IMR-90 (cell line): ENCODE measurements around the gene REST. TPM values are rescaled to one million over a fixed set of nuclear protein-coding genes. Genes with fewer than 3 reads are reported as not detected.

ENCODE experiments used
- ATAC-seq: fragments of 200-7000 bp; cut with Tn5 transposase; 2 replicates; pipeline ENCODE4 v1.9.1; 2020; ENCODE audit warnings: low read depth, mild to moderate bottlenecking, moderate library complexity
- BruUV-seq: library from RNA; stranded (reverse); fragments of 400-500 nt; replicated peaks from 2 replicates; lab custom pipeline; 2021; lab: Mats Ljungman, UMichigan
- CTCF ChIA-PET: fragments of 300-600 bp; formaldehyde crosslinking; extraction: SDS; loops from one replicate; lab custom pipeline; 2021; ENCODE audit warnings: antibody characterized with exemption; lab: Yijun Ruan, JAX
- POLR2A ChIA-PET: fragments of 300-600 bp; sonication (Branson Sonifier 250); formaldehyde crosslinking; loops from one replicate; lab custom pipeline; 2022; ENCODE audit warnings: antibody characterized with exemption; ENCODE audit not compliant: unreplicated experiment; lab: Charles Lee
- DNase-seq: peaks from one replicate; pipeline ENCODE4 v3.0.0; 2013
- H2AFZ ChIP-seq: replicated peaks from 2 replicates; pipeline ENCODE3; 2013; ENCODE audit warnings: low read length, mild to moderate bottlenecking; ENCODE audit not compliant: poor library complexity
- H2AK5ac ChIP-seq: 2 replicates; pipeline ENCODE4 v1.6.1; 2013; ENCODE audit warnings: low read depth, low read length, inconsistent platforms
- H2AK9ac ChIP-seq: replicated peaks from 2 replicates; pipeline ENCODE3; 2013; ENCODE audit warnings: mild to moderate bottlenecking, low read depth, low read length, moderate library complexity; ENCODE audit not compliant: poor library complexity
- H2BK120ac ChIP-seq: 2 replicates; pipeline ENCODE4 v1.6.1; 2013; ENCODE audit warnings: low read depth, low read length, inconsistent platforms
- H2BK15ac ChIP-seq: 3 replicates; pipeline ENCODE4 v1.6.1; 2013; ENCODE audit warnings: low read depth, low read length, inconsistent platforms
- H2BK20ac ChIP-seq: 2 replicates; pipeline ENCODE4 v1.6.1; 2013; ENCODE audit warnings: low read depth, mild to moderate bottlenecking, inconsistent platforms, low read length, moderate library complexity
- H2BK5ac ChIP-seq: 2 replicates; pipeline ENCODE4 v1.6.1; 2013; ENCODE audit warnings: mild to moderate bottlenecking, low read depth, low read length, inconsistent platforms; ENCODE audit not compliant: poor library complexity, severe bottlenecking
- H3K14ac ChIP-seq: replicated peaks from 2 replicates; pipeline ENCODE4 v1.6.1; 2013; ENCODE audit warnings: low read depth, low read length, inconsistent platforms
- H3K18ac ChIP-seq: 2 replicates; pipeline ENCODE4 v1.6.1; 2013; ENCODE audit warnings: low read depth, low read length, control low read depth
- H3K23ac ChIP-seq: 2 replicates; pipeline ENCODE4 v1.6.1; 2013; ENCODE audit warnings: low read depth, low read length, inconsistent platforms
- H3K27ac ChIP-seq: 2 replicates; pipeline ENCODE4 v1.5.1; 2013; ENCODE audit warnings: mild to moderate bottlenecking, control low read depth, low read length; ENCODE audit not compliant: insufficient read depth
- H3K27me3 ChIP-seq: 2 replicates; pipeline ENCODE4 v1.6.1; 2013; ENCODE audit warnings: low read length; ENCODE audit not compliant: control insufficient read depth, insufficient read depth
- H3K36me3 ChIP-seq: 2 replicates; pipeline ENCODE4 v1.6.1; 2013; ENCODE audit warnings: low read length, mixed read lengths; ENCODE audit not compliant: control insufficient read depth, insufficient read depth
- H3K4ac ChIP-seq: 2 replicates; pipeline ENCODE4 v1.6.1; 2013; ENCODE audit warnings: low read depth, low read length, inconsistent platforms
- H3K4me1 ChIP-seq: 2 replicates; pipeline ENCODE4 v1.6.1; 2013; ENCODE audit warnings: low read length, mixed read lengths; ENCODE audit not compliant: control insufficient read depth, insufficient read depth
- H3K4me2 ChIP-seq: 2 replicates; pipeline ENCODE4 v1.6.1; 2013; ENCODE audit warnings: low read depth, mild to moderate bottlenecking, control low read depth, low read length, moderate library complexity
- H3K4me3 ChIP-seq: 2 replicates; pipeline ENCODE4 v1.5.1; 2013; ENCODE audit warnings: low read depth, mild to moderate bottlenecking, control low read depth, low read length, moderate library complexity; ENCODE audit not compliant: insufficient read depth
- H3K56ac ChIP-seq: 2 replicates; pipeline ENCODE4 v1.6.1; 2013; ENCODE audit warnings: low read length, inconsistent platforms; ENCODE audit not compliant: insufficient read depth; ENCODE audit errors: extremely low read depth
- H3K79me1 ChIP-seq, 2 experiments: 2 replicates each; pipeline ENCODE4 v1.6.1; 2013; ENCODE audit warnings: low read length in 2 of 2, inconsistent platforms in 1 of 2, low read depth in 1 of 2
- H3K9ac ChIP-seq: 2 replicates; pipeline ENCODE4 v1.6.1; 2013; ENCODE audit warnings: low read depth, low read length, control low read depth
- H3K9me1 ChIP-seq: 2 replicates; pipeline ENCODE4 v1.6.1; 2013; ENCODE audit warnings: low read length, inconsistent platforms; ENCODE audit not compliant: insufficient read depth
- H3K9me3 ChIP-seq: 2 replicates; pipeline ENCODE4 v1.6.1; 2013; ENCODE audit warnings: low read length; ENCODE audit not compliant: control insufficient read depth, insufficient read depth
- H4K20me1 ChIP-seq: 2 replicates; pipeline ENCODE4 v1.6.1; 2013; ENCODE audit warnings: low read length, inconsistent platforms; ENCODE audit not compliant: insufficient read depth
- H4K5ac ChIP-seq: 2 replicates; pipeline ENCODE4 v1.6.1; 2013; ENCODE audit warnings: mild to moderate bottlenecking, low read depth, low read length, control low read depth
- H4K8ac ChIP-seq, 2 experiments: 2 replicates each; pipeline ENCODE4 v1.6.1; 2013; ENCODE audit warnings: low read depth in 2 of 2, low read length in 2 of 2, control low read depth in 1 of 2, inconsistent platforms in 1 of 2
- H4K91ac ChIP-seq: 2 replicates; pipeline ENCODE4 v1.6.1; 2013; ENCODE audit warnings: low read depth, low read length, inconsistent platforms; ENCODE audit not compliant: insufficient read depth
- BHLHE40 ChIP-seq: fragments of 150-350 bp; IDR thresholded peaks from 2 replicates; pipeline ENCODE4 v1.6.1; 2016; ENCODE audit warnings: mild to moderate bottlenecking, low read depth, low read length
- CEBPB ChIP-seq: IDR thresholded peaks from 2 replicates; pipeline ENCODE4 v1.6.1; 2012; ENCODE audit warnings: low read depth, low read length, improper control_type of control experiment
- CHD1 ChIP-seq: IDR thresholded peaks from 2 replicates; pipeline ENCODE4 v1.6.1; 2012; ENCODE audit warnings: low read depth, low read length, improper control_type of control experiment
- CTCF ChIP-seq: conservative IDR thresholded peaks from 2 replicates; pipeline ENCODE4 v1.5.1; 2012; ENCODE audit warnings: mild to moderate bottlenecking, low read depth, low read length, improper control_type of control experiment
- ELK1 ChIP-seq: fragments of 150-350 bp; IDR thresholded peaks from 2 replicates; pipeline ENCODE4 v1.6.1; 2016; ENCODE audit warnings: low read depth, mild to moderate bottlenecking, low read length, moderate library complexity, borderline replicate concordance
- FOS ChIP-seq: fragments of 150-350 bp; IDR thresholded peaks from 2 replicates; pipeline ENCODE4 v1.6.1; 2016; ENCODE audit warnings: low read depth, low read length
- MAFK ChIP-seq: IDR thresholded peaks from 2 replicates; pipeline ENCODE4 v1.6.1; 2012; ENCODE audit warnings: low read depth, low read length, improper control_type of control experiment
- MAZ ChIP-seq: IDR thresholded peaks from 2 replicates; pipeline ENCODE4 v1.6.1; 2012; ENCODE audit warnings: low read depth, mild to moderate bottlenecking, low read length, improper control_type of control experiment, moderate library complexity, borderline replicate concordance
- MXI1 ChIP-seq: IDR thresholded peaks from 2 replicates; pipeline ENCODE4 v1.6.1; 2012; ENCODE audit warnings: low read depth, mild to moderate bottlenecking, low read length, moderate library complexity, borderline replicate concordance
- NFE2L2 ChIP-seq: fragments of 150-350 bp; IDR thresholded peaks from 2 replicates; pipeline ENCODE4 v1.6.1; 2016; ENCODE audit warnings: low read depth, mild to moderate bottlenecking, low read length
- POLR2A ChIP-seq: IDR thresholded peaks from 2 replicates; pipeline ENCODE4 v1.6.1; 2012; ENCODE audit warnings: mild to moderate bottlenecking, low read depth, low read length
- RAD21 ChIP-seq: IDR thresholded peaks from 2 replicates; pipeline ENCODE4 v1.6.1; 2012; ENCODE audit warnings: low read length, improper control_type of control experiment
- RCOR1 ChIP-seq: IDR thresholded peaks from 2 replicates; pipeline ENCODE4 v1.6.1; 2012; ENCODE audit warnings: mild to moderate bottlenecking, low read length, improper control_type of control experiment; ENCODE audit not compliant: insufficient replicate concordance
- RFX5 ChIP-seq: IDR thresholded peaks from 2 replicates; pipeline ENCODE4 v1.8.0; 2012; ENCODE audit warnings: low read depth, mild to moderate bottlenecking, low read length, moderate library complexity
- SMC3 ChIP-seq: fragments of 150-350 bp; IDR thresholded peaks from 2 replicates; pipeline ENCODE4 v1.6.1; 2016; ENCODE audit warnings: low read depth, mild to moderate bottlenecking, antibody characterized with exemption, low read length, moderate library complexity
- USF2 ChIP-seq: fragments of 150-350 bp; IDR thresholded peaks from 2 replicates; pipeline ENCODE4 v1.6.1; 2017; ENCODE audit warnings: mild to moderate bottlenecking, antibody characterized with exemption, low read length, low read depth
- WGBS, 2 experiments: methylation state at CpG; one replicate each; pipeline versions ENCODE4 v1.1.5 to v1.1.7; 2013; ENCODE audit warnings: missing lambda C conversion rate in 2 of 2; ENCODE audit not compliant: insufficient read length in 1 of 2; ENCODE audit errors: extremely low coverage in 2 of 2; 5-methylcytosine and 5-hydroxymethylcytosine counted together
- dilution Hi-C: fragments of 300-500 bp; cut with HindIII; formaldehyde crosslinking; loops from one replicate; pipeline ENCODE4 v1.14.3; 2018; ENCODE audit warnings: low sequenced_read_pairs; ENCODE audit not compliant: unreplicated experiment
- in situ Hi-C: fragments of 300-500 bp; cut with MboI; formaldehyde crosslinking; loops from 3 replicates; pipeline ENCODE4 v1.14.3; 2019; ENCODE audit warnings: low sequenced_read_pairs, inconsistent platforms, mixed read lengths
- intact Hi-C: fragments of 100-400 bp; cut with micrococcal nuclease; formaldehyde crosslinking; loops from 2 replicates; pipeline ENCODE4 v1.10.0; 2022
- polyA plus RNA-seq, 3 experiments: library from polyadenylated mRNA; depleted of rRNA; stranded (reverse); fragments of >200 nt; gene quantifications; 2 replicates each; pipeline ENCODE4 v1.2.3, GENCODE V29; 2012; ENCODE audit warnings: low replicate concordance in 1 of 3
- total RNA-seq: library from RNA; depleted of rRNA; stranded (reverse); fragments of >200 nt; gene quantifications from 2 replicates; pipeline ENCODE4 v1.2.3, GENCODE V29; 2012

REST gene
- total and polyA plus RNA-seq, 2 of the 4 experiments (the other 2 are of a cell fraction), result 10.0 to 66.9 TPM

- no peak for DNase-seq
- Histone ChIP-seq H4K91ac (no peak overlapping the region), H3K14ac (peak overlapping the region; percentile 88), H3K9me1 (no peaks in the 10 kb centered on the region; the same call in none of the 2 replicates), H3K36me3 (peaks cover 19% of the 10 kb centered on the region), H3K9me3 (peaks cover 6% of the 10 kb centered on the region), H2BK5ac (peak overlapping the region; percentile 63), H3K4ac (0 out of 2 replicates have a peak overlapping the region, but pooled peaks have one; percentile 17), H3K4me3 (peak overlapping the region; percentile 86), H3K27ac (peak overlapping the region; percentile 89), H3K4me1 (no peaks in the 10 kb centered on the region), H3K18ac (no peak overlapping the region), H2AK9ac (peak overlapping the region; percentile 83), H3K27me3 (no peaks in the 10 kb centered on the region), H3K4me2 (peak overlapping the region; percentile 97), H3K23ac (peak overlapping the region; percentile 84; the same call in 1 of the 2 replicates), H4K8ac (peak overlapping the region in 1 of 2 experiments; percentile 75; a peak in 2 of 4 replicates), H2BK15ac (no peak overlapping the region), H3K9ac (peak overlapping the region; percentile 92), H2BK120ac (no peak overlapping the region), H3K79me1 (peaks cover 11 to 46% of the 10 kb centered on the region in 2 experiments; a peak in 3 of 4 replicates), H3K56ac (no peak overlapping the region), H4K5ac (no peak overlapping the region), H2AFZ (peak overlapping the region; percentile 94), H2AK5ac (no peak overlapping the region), H4K20me1 (peaks cover 39% of the 10 kb centered on the region), H2BK20ac (no peak overlapping the region)
- intact Hi-C loops (loop anchor here (2.0 to 5.0 kb wide), 3 partner anchors 40 to 125 kb away; no protein-coding TSS in a partner anchor), dilution Hi-C loops (no loop called here), in situ Hi-C loops (no loop called here)
- BruUV-seq, result no TSS peak
- TF ChIP-seq NFE2L2 (no peak), BHLHE40 (no peak), RCOR1 (no peak), ELK1 (no peak), FOS (no peak), RAD21 (no peak), RFX5 (no peak), USF2 (no peak), CEBPB (no peak), MXI1 (no peak), MAZ (no peak), MAFK (no peak), CHD1 (no peak), CTCF (no peak), SMC3 (no peak), POLR2A (no peak)
- CTCF ChIA-PET, result no interaction called here
- ATAC-seq, result peak; percentile 38
- 1% methylated on average over 42 of the region's 46 CpGs; no CpG with 5 or more reads in 1 of the 2 experiments for WGBS, 2 experiments
- POLR2A ChIA-PET, result no interaction called here
Observed at GRCh38 chr4:56976837-56977320, 69.2 kb downstream of the REST start.
